ENCODE data around the gene CTSO. TPM values are rescaled to one million over a fixed set of nuclear protein-coding genes. Genes with fewer than 3 reads are reported as not detected.

The CTSO gene
- polyA plus RNA-seq, 2 of the 4 experiments (the other 2 are of a cell fraction) = 0.81 to 2.0 TPM

- TF ChIP-seq CHD4 (IDR thresholded peaks at IDR 0.05; ENCODE audit: borderline replicate concordance) (no peak), E2F6 (IDR thresholded peaks at IDR 0.05; ENCODE audit: borderline replicate concordance, low read depth) (no peak)
These were observed 32.1 kb downstream of the CTSO start (continued) for GRCh38 chr4:155921597-155921996.

- H3K27ac ChIP-seq = no peak overlapping the region
These were observed 38.9 kb downstream of the CTSO start for GRCh38 chr4:155914782-155915181.

GRCh38 chr4:155911905-155912304 lies 41.8 kb downstream of the CTSO start:
- ATAC-seq (no peak), FAIRE-seq (no peak), DNase-seq (ENCODE audit: low read depth in 1 of 2, low spot score in 1 of 2) (no peak)
- ChIA-PET POLR2A (no interaction called here), CTCF (no interaction called here)
- Histone ChIP-seq H3K4me3 (no peak overlapping the region), H3K27ac (no peak overlapping the region), H3K9me3 (no peaks in the 10 kb centered on the region), H3K4me1 (no peaks in the 10 kb centered on the region), H3K4me2 (no peak overlapping the region)
- WGBS (ENCODE audit: missing lambda C conversion rate) = 10% methylated on average over 1 of the region's 1 CpG
- TF ChIP-seq SMC3 (IDR thresholded peaks at IDR 0.05) (no peak), NFE2L2 (conservative IDR thresholded peaks at IDR 0.05; ENCODE audit: low read length) (no peak), RCOR1 (IDR thresholded peaks at IDR 0.05; ENCODE audit: low read depth, low read length) (no peak), JUN (IDR thresholded peaks at IDR 0.05) (no peak), JUNB (IDR thresholded peaks at IDR 0.05) (no peak)

More at GRCh38 chr4:155914782-155915181, 38.9 kb downstream of the CTSO start:
- TF ChIP-seq MAX (IDR thresholded peaks at IDR 0.05) (no peak), TFCP2L1 (CRISPR knock-in tag; IDR thresholded peaks at IDR 0.05) (no peak), ZC3H11A (IDR thresholded peaks at IDR 0.05) (no peak), NFE2L2 (conservative IDR thresholded peaks at IDR 0.05; ENCODE audit: low read length) (no peak), CHD4 (IDR thresholded peaks at IDR 0.05; ENCODE audit: borderline replicate concordance) (no peak), POLR2A (IDR thresholded peaks at IDR 0.05; ENCODE audit: low read length) (no peak), EHF (CRISPR knock-in tag; IDR thresholded peaks at IDR 0.05) (no peak), FOSL2 (IDR thresholded peaks at IDR 0.05) (no peak), FOSL2 (CRISPR knock-in tag; IDR thresholded peaks at IDR 0.05) (no peak), CBX8 (IDR thresholded peaks at IDR 0.05) (no peak), POLR2AphosphoS2 (conservative IDR thresholded peaks at IDR 0.05; ENCODE audit: low read length) (no peak), RAD21 (conservative IDR thresholded peaks at IDR 0.05 in 1 of 2, IDR thresholded peaks at IDR 0.05 in 1 of 2) (no peak), SMC3 (IDR thresholded peaks at IDR 0.05) (no peak), JUN (IDR thresholded peaks at IDR 0.05) (no peak), ESRRA (IDR thresholded peaks at IDR 0.05; ENCODE audit: borderline replicate concordance, low read length) (no peak), RARB (CRISPR knock-in tag; IDR thresholded peaks at IDR 0.05) (no peak), KDM5A (IDR thresholded peaks at IDR 0.05) (no peak), ZSCAN20 (CRISPR knock-in tag; IDR thresholded peaks at IDR 0.05) (no peak), BCL3 (IDR thresholded peaks at IDR 0.05) (no peak), NR3C1 (IDR thresholded peaks at IDR 0.05) (no peak), EP300 (IDR thresholded peaks at IDR 0.05) (no peak)
- POLR2A ChIA-PET = no interaction called here
- no peak for ATAC-seq
- no peak for DNase-seq (ENCODE audit: low read depth in 1 of 2, low spot score in 1 of 2)
- CTCF ChIA-PET = no interaction called here
- H3K4me3 ChIP-seq = no peak overlapping the region
- H3K9me3 ChIP-seq = no peaks in the 10 kb centered on the region
- H3K4me2 ChIP-seq = no peak overlapping the region
- FAIRE-seq = no peak
- 39% methylated on average over 5 of the region's 5 CpGs for WGBS (ENCODE audit: missing lambda C conversion rate)
- no peaks in the 10 kb centered on the region for H3K4me1 ChIP-seq
